K562 (cell line): ENCODE measurements around the gene PGP. TPM values are rescaled to one million over a fixed set of nuclear protein-coding genes. Genes with fewer than 3 reads are reported as not detected.
A peak's percentile ranks its signal among the peaks of the same experiment; 100 is the strongest.

Experiments used
- BACH1 ChIP-seq: fragments of 200-800 bp; sonication (Bioruptor generic); IDR thresholded peaks from 2 replicates; pipeline ENCODE4 v1.6.1; 2016; ENCODE audit warnings: missing genetic modification characterization, missing compliant biosample characterization
- DPF2 ChIP-seq: fragments of 450-650 bp; IDR thresholded peaks from 2 replicates; pipeline ENCODE4 v1.6.1; 2016
- ETV6 ChIP-seq, 3 experiments: fragments of 150-350 bp in 1 of 3; sonication (generic) in 1 of 3; formaldehyde crosslinking in 1 of 3; IDR thresholded peaks; 2 replicates each; pipeline versions ENCODE4 v1.6.1 to v1.8.0; 2014 to 2022; ENCODE audit warnings: borderline replicate concordance in 2 of 3, low read depth in 2 of 3, antibody characterized with exemption in 1 of 3, low read length in 1 of 3, mild to moderate bottlenecking in 1 of 3, missing genetic modification reagents in 1 of 3
- HNRNPK ChIP-seq: fragments of 200-400 bp; formaldehyde crosslinking; IDR thresholded peaks from one replicate; pipeline ENCODE4 v1.6.1; 2018; ENCODE audit warnings: mild to moderate bottlenecking, low read depth, low read length; ENCODE audit not compliant: poor library complexity, severe bottlenecking
- IFI16 ChIP-seq: fragments of 250-450 bp; sonication (Bioruptor Pico); IDR thresholded peaks from 2 replicates; pipeline ENCODE4 v2.1.2; 2022; ENCODE audit warnings: mild to moderate bottlenecking, inconsistent platforms
- KLF6 ChIP-seq: fragments of 250-450 bp; sonication (Bioruptor Pico); IDR thresholded peaks from 2 replicates; pipeline ENCODE4 v1.4.0; 2020; ENCODE audit warnings: mild to moderate bottlenecking, moderate library complexity, borderline replicate concordance
- L3MBTL2 ChIP-seq: fragments of 450-650 bp; IDR thresholded peaks from 2 replicates; pipeline ENCODE4 v1.6.1; 2016; ENCODE audit warnings: mild to moderate bottlenecking, moderate library complexity
- MEF2A ChIP-seq: IDR thresholded peaks from 2 replicates; pipeline ENCODE4 v1.6.1; 2011; ENCODE audit warnings: low read depth, mild to moderate bottlenecking, low read length, moderate library complexity; ENCODE audit not compliant: control insufficient read depth
- MYC ChIP-seq, 2 experiments: fragments of 250-450 bp in 1 of 2; sonication (Bioruptor Pico) in 1 of 2; IDR thresholded peaks; 2 replicates each; pipeline versions ENCODE4 v1.5.1 to v1.6.1; 2012 to 2021; ENCODE audit warnings: low read depth in 2 of 2, borderline replicate concordance in 1 of 2, improper control_type of control experiment in 1 of 2, low read length in 1 of 2, mild to moderate bottlenecking in 1 of 2, moderate library complexity in 1 of 2
- NCOA6 ChIP-seq: fragments of 450-650 bp; IDR thresholded peaks from 2 replicates; pipeline ENCODE4 v1.6.1; 2017; ENCODE audit warnings: mild to moderate bottlenecking
- NONO ChIP-seq, 2 experiments: fragments of 200-400 bp in 1 of 2; fragments of 450-650 bp in 1 of 2; formaldehyde crosslinking in 1 of 2; IDR thresholded peaks; 2 replicates each; pipeline ENCODE4 v1.6.1; 2017; ENCODE audit warnings: low read depth in 2 of 2, mild to moderate bottlenecking in 2 of 2, moderate library complexity in 2 of 2, low read length in 1 of 2
- POLR2A ChIP-seq: fragments of 450-650 bp; conservative IDR thresholded peaks from 2 replicates; pipeline ENCODE4 v1.6.1; 2016
- SNIP1 ChIP-seq: fragments of 450-650 bp; IDR thresholded peaks from 2 replicates; pipeline ENCODE4 v1.7.1; 2017; ENCODE audit warnings: low read depth, mild to moderate bottlenecking
- SOX6 ChIP-seq: fragments of 450-650 bp; IDR thresholded peaks from 2 replicates; pipeline ENCODE4 v1.6.1; 2014; ENCODE audit warnings: mild to moderate bottlenecking
- ZFP30 ChIP-seq: fragments of 250-450 bp; sonication (Bioruptor Pico); IDR thresholded peaks from 2 replicates; pipeline ENCODE4 v1.8.0; 2022; ENCODE audit warnings: moderate library complexity, mild to moderate bottlenecking, inconsistent platforms, borderline replicate concordance
- ZNF165 ChIP-seq: fragments of 250-450 bp; sonication (Bioruptor Pico); IDR thresholded peaks from 2 replicates; pipeline ENCODE4 v1.4.0; 2020; ENCODE audit warnings: borderline replicate concordance
- ZNF316 ChIP-seq: fragments of 450-650 bp; IDR thresholded peaks from 2 replicates; pipeline ENCODE4 v1.6.1; 2016
- ZNF583 ChIP-seq: fragments of 250-450 bp; sonication (Bioruptor Pico); IDR thresholded peaks from 2 replicates; pipeline ENCODE4 v1.4.0; 2020
- ZNF695 ChIP-seq: fragments of 450-650 bp; formaldehyde crosslinking; IDR thresholded peaks from 2 replicates; pipeline ENCODE4 v1.4.0; 2020; ENCODE audit warnings: mild to moderate bottlenecking, moderate library complexity
- ZNF717 ChIP-seq: fragments of 250-450 bp; sonication (Bioruptor Pico); IDR thresholded peaks from 2 replicates; pipeline ENCODE4 v1.5.0; 2021
- ZNF785 ChIP-seq: fragments of 250-450 bp; sonication (Bioruptor Pico); IDR thresholded peaks from 2 replicates; pipeline ENCODE4 v1.4.0; 2020; ENCODE audit warnings: mild to moderate bottlenecking
- ZNF830 ChIP-seq: fragments of 250-450 bp; sonication (Bioruptor Pico); IDR thresholded peaks from 2 replicates; pipeline ENCODE4 v1.5.0; 2021; ENCODE audit warnings: mild to moderate bottlenecking
- polyA plus RNA-seq, 8 experiments: library from polyadenylated mRNA; depleted of rRNA in 4 of 8; stranded (reverse) in 5 of 8; unstranded in 3 of 8; fragments of >200 nt; fragmentation: Nextera tagmentation in 2 of 8; fragmentation: Illumina TruSeq in 1 of 8; extraction: Ambion mirVana in 2 of 8; extraction: Trizol in 1 of 8; gene quantifications; 2 replicates each; pipeline versions ENCODE4 v1.2.1 to v1.2.3, GENCODE V29; 2011 to 2014; ENCODE audit warnings: inconsistent platforms in 1 of 8, missing spikeins in 1 of 8
- total RNA-seq, 7 experiments: library from RNA; depleted of rRNA in 6 of 7; stranded (reverse); fragments of >200 nt in 6 of 7; fragmentation: Illumina TruSeq in 2 of 7; extraction: Trizol in 2 of 7; gene quantifications; 2 replicates each; pipeline versions ENCODE4 v1.2.1 to v1.2.3, GENCODE V29; 2011 to 2021; ENCODE audit warnings: low replicate concordance in 1 of 7
- TF ChIP-seq, protein P1 (sequence below), 2 experiments: IDR thresholded peaks; 2 replicates each; pipeline ENCODE4 v1.6.1; 2011; ENCODE audit warnings: borderline replicate concordance in 1 of 2, control low read depth in 1 of 2, low read depth in 1 of 2, low read length in 1 of 2, mild to moderate bottlenecking in 1 of 2, mixed read lengths in 1 of 2, moderate library complexity in 1 of 2; ENCODE audit not compliant: insufficient read depth in 1 of 2, insufficient read length in 1 of 2, poor library complexity in 1 of 2, severe bottlenecking in 1 of 2; ENCODE audit errors: extremely low read depth in 1 of 2
- TF ChIP-seq, protein P2 (sequence below), 2 experiments: fragments of 450-650 bp in 1 of 2; IDR thresholded peaks; 2 replicates each; pipeline ENCODE4 v1.6.1; 2011 to 2017; ENCODE audit warnings: low read depth in 2 of 2, antibody characterized with exemption in 1 of 2, borderline replicate concordance in 1 of 2, low read length in 1 of 2, mild to moderate bottlenecking in 1 of 2, mixed read lengths in 1 of 2; ENCODE audit not compliant: control insufficient read depth in 1 of 2
- TF ChIP-seq, protein P3 (sequence below): IDR thresholded peaks from 2 replicates; pipeline ENCODE4 v1.6.1; 2011; ENCODE audit not compliant: insufficient read length; ENCODE audit errors: extremely low read depth

PGP gene
- total and polyA plus RNA-seq, 9 of the 15 experiments (the other 6 are each of a cell fraction or from before 2014, with no cell fraction given), result 1.1 to 57.6 (median 19.6) TPM

DNA sequence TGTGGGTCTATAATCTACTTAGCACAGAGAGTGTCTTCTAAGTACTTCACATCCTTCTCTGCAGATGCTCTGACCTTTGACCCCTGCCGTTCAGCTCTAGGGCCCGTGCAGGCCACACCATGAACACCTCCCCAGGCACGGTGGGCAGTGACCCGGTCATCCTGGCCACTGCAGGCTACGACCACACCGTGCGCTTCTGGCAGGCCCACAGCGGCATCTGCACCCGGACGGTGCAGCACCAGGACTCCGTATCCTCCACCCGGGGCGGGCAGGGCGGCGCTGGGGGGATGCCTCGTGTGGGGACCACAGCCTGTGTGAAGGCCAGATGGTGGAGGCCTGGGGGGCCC, 8.7 kb downstream of the PGP start (continued):
- TF ChIP-seq SNIP1, result no peak
- TF ChIP-seq NONO (IDR thresholded peaks at IDR 0.05; ENCODE audit: low read depth in 2 of 2, low read length in 1 of 2), result no peak
- no peak for TF ChIP-seq DPF2
- TF ChIP-seq HNRNPK, result no peak
- no peak for TF ChIP-seq ZNF717
- no peak for TF ChIP-seq ZNF583 (CRISPR knock-in tag)
- no peak for TF ChIP-seq MYC (IDR thresholded peaks at IDR 0.05; ENCODE audit: low read depth, low read length)
- TF ChIP-seq MYC (CRISPR knock-in tag; IDR thresholded peaks at IDR 0.05; ENCODE audit: borderline replicate concordance, low read depth), result peak; percentile 90; the same call in 1 of the 2 replicates
- TF ChIP-seq ZNF695, result no peak
- no peak for TF ChIP-seq NCOA6
- TF ChIP-seq, protein P1, sequence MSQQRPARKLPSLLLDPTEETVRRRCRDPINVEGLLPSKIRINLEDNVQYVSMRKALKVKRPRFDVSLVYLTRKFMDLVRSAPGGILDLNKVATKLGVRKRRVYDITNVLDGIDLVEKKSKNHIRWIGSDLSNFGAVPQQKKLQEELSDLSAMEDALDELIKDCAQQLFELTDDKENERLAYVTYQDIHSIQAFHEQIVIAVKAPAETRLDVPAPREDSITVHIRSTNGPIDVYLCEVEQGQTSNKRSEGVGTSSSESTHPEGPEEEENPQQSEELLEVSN (IDR thresholded peaks at IDR 0.05; ENCODE audit: borderline replicate concordance in 1 of 2, extremely low read depth in 1 of 2, insufficient read depth in 1 of 2, insufficient read length in 1 of 2, low read depth in 1 of 2, low read length in 1 of 2, poor library complexity in 1 of 2, severe bottlenecking in 1 of 2), result no peak
- no peak for TF ChIP-seq ZNF785 (CRISPR knock-in tag)
- TF ChIP-seq MEF2A, result no peak
- no peak for TF ChIP-seq ZNF316
- TF ChIP-seq ETV6 (IDR thresholded peaks at IDR 0.05; ENCODE audit: borderline replicate concordance in 1 of 2, low read depth in 2 of 2, low read length in 1 of 2), result no peak
- peak; percentile 25; the same call in 1 of the 2 replicates for TF ChIP-seq ETV6 (CRISPR knock-in tag; IDR thresholded peaks at IDR 0.05; ENCODE audit: borderline replicate concordance)
- no peak for TF ChIP-seq POLR2A
- 0 out of 2 replicates have a peak, but pooled peaks have one; percentile 30 for TF ChIP-seq KLF6 (CRISPR knock-in tag)
- TF ChIP-seq ZNF165 (CRISPR knock-in tag), result no peak
- TF ChIP-seq, protein P2, sequence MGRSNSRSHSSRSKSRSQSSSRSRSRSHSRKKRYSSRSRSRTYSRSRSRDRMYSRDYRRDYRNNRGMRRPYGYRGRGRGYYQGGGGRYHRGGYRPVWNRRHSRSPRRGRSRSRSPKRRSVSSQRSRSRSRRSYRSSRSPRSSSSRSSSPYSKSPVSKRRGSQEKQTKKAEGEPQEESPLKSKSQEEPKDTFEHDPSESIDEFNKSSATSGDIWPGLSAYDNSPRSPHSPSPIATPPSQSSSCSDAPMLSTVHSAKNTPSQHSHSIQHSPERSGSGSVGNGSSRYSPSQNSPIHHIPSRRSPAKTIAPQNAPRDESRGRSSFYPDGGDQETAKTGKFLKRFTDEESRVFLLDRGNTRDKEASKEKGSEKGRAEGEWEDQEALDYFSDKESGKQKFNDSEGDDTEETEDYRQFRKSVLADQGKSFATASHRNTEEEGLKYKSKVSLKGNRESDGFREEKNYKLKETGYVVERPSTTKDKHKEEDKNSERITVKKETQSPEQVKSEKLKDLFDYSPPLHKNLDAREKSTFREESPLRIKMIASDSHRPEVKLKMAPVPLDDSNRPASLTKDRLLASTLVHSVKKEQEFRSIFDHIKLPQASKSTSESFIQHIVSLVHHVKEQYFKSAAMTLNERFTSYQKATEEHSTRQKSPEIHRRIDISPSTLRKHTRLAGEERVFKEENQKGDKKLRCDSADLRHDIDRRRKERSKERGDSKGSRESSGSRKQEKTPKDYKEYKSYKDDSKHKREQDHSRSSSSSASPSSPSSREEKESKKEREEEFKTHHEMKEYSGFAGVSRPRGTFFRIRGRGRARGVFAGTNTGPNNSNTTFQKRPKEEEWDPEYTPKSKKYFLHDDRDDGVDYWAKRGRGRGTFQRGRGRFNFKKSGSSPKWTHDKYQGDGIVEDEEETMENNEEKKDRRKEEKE (IDR thresholded peaks at IDR 0.05; ENCODE audit: borderline replicate concordance in 1 of 2, control insufficient read depth in 1 of 2, low read depth in 2 of 2, low read length in 1 of 2), result no peak
- TF ChIP-seq BACH1 (tag), result no peak
- TF ChIP-seq, protein P3, sequence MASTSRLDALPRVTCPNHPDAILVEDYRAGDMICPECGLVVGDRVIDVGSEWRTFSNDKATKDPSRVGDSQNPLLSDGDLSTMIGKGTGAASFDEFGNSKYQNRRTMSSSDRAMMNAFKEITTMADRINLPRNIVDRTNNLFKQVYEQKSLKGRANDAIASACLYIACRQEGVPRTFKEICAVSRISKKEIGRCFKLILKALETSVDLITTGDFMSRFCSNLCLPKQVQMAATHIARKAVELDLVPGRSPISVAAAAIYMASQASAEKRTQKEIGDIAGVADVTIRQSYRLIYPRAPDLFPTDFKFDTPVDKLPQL, result no peak
- no peak for TF ChIP-seq ZFP30 (CRISPR knock-in tag)
- no peak for TF ChIP-seq ZNF830 (CRISPR knock-in tag)
- TF ChIP-seq IFI16 (CRISPR knock-in tag), result 0 out of 2 replicates have a peak, but pooled peaks have one; percentile 55
- TF ChIP-seq L3MBTL2, result no peak; the same call in 1 of the 2 replicates
- TF ChIP-seq SOX6, result no peak
